ENCODE results near the gene ERC1. TPM values are rescaled to one million over a fixed set of nuclear protein-coding genes. Genes with fewer than 3 reads are reported as not detected.

ERC1 gene
- total and polyA plus RNA-seq, 12 donors = 6.5 to 67.5 (median 47.5) TPM

GRCh38 chr12:1069846-1070245 is 78.8 kb downstream of the ERC1 start:
- 60 to 78% methylated on average over 2 of the region's 2 CpGs for WGBS, 2 donors
- H3K4me3 ChIP-seq = no peak overlapping the region
- no peak for DNase-seq
- ATAC-seq = no peak
- peaks cover 0 to 23% (median 0%) of the 10 kb centered on the region in 9 donors for H3K4me1 ChIP-seq
- TF ChIP-seq, protein P1, sequence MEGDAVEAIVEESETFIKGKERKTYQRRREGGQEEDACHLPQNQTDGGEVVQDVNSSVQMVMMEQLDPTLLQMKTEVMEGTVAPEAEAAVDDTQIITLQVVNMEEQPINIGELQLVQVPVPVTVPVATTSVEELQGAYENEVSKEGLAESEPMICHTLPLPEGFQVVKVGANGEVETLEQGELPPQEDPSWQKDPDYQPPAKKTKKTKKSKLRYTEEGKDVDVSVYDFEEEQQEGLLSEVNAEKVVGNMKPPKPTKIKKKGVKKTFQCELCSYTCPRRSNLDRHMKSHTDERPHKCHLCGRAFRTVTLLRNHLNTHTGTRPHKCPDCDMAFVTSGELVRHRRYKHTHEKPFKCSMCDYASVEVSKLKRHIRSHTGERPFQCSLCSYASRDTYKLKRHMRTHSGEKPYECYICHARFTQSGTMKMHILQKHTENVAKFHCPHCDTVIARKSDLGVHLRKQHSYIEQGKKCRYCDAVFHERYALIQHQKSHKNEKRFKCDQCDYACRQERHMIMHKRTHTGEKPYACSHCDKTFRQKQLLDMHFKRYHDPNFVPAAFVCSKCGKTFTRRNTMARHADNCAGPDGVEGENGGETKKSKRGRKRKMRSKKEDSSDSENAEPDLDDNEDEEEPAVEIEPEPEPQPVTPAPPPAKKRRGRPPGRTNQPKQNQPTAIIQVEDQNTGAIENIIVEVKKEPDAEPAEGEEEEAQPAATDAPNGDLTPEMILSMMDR (IDR thresholded peaks at IDR 0.05) = no peak
- H3K27ac ChIP-seq = no peak overlapping the region
- H3K36me3 ChIP-seq = peaks cover 0 to under 1% (median 0%) of the 10 kb centered on the region in 9 donors
- intact Hi-C loops (cut with DNase I) = loop anchor here in 2 of 10 donors (10.0 kb wide), 2 partner anchors 65 to 75 kb away; partner anchors contain the start of gene ERC1 (in 1 of the 2)
- no peaks in the 10 kb centered on the region for H3K27me3 ChIP-seq
- H3K9me3 ChIP-seq = peaks cover 0 to 9% (median 3%) of the 10 kb centered on the region in 11 donors

- H3K27me3 ChIP-seq = no peaks in the 10 kb centered on the region
- WGBS, 2 donors = 83 to 84% methylated on average over 3 of the region's 3 CpGs
- intact Hi-C loops (cut with DNase I) = loop anchor here in 1 of 10 donors (10.0 kb wide), 1 partner anchor 76 kb away; the partner anchor contains the start of gene ERC1
- DNase-seq (no peak), ATAC-seq (no peak)
- no peaks in the 10 kb centered on the region for H3K9me3 ChIP-seq
- no peak overlapping the region for H3K27ac ChIP-seq
- no peaks in the 10 kb centered on the region for H3K36me3 ChIP-seq
- H3K4me1 ChIP-seq = peaks cover 0 to 29% (median 5%) of the 10 kb centered on the region in 9 donors
- H3K4me3 ChIP-seq = no peak overlapping the region
- TF ChIP-seq, protein P1 (IDR thresholded peaks at IDR 0.05) = no peak
Measured at GRCh38 chr12:1071182-1071581, 80.2 kb downstream of the ERC1 start.

GRCh38 chr12:1073652-1074051 is 82.6 kb downstream of the ERC1 start:
- H3K9me3 ChIP-seq = no peaks in the 10 kb centered on the region
- no peaks in the 10 kb centered on the region for H3K27me3 ChIP-seq
- 96% methylated on average over 9 of the region's 9 CpGs for WGBS, 2 donors
- TF ChIP-seq, protein P1 (IDR thresholded peaks at IDR 0.05) = no peak
- no peak overlapping the region for H3K27ac ChIP-seq
- intact Hi-C loops (cut with DNase I) = loop anchor here in 1 of 10 donors (10.0 kb wide), 1 partner anchor 79 kb away; the partner anchor contains the start of gene ERC1
- no peaks in the 10 kb centered on the region for H3K36me3 ChIP-seq
- H3K4me3 ChIP-seq = no peak overlapping the region
- ATAC-seq = no peak
- H3K4me1 ChIP-seq = peaks cover 0 to 48% (median 17%) of the 10 kb centered on the region in 9 donors
- DNase-seq = no peak

DNA sequence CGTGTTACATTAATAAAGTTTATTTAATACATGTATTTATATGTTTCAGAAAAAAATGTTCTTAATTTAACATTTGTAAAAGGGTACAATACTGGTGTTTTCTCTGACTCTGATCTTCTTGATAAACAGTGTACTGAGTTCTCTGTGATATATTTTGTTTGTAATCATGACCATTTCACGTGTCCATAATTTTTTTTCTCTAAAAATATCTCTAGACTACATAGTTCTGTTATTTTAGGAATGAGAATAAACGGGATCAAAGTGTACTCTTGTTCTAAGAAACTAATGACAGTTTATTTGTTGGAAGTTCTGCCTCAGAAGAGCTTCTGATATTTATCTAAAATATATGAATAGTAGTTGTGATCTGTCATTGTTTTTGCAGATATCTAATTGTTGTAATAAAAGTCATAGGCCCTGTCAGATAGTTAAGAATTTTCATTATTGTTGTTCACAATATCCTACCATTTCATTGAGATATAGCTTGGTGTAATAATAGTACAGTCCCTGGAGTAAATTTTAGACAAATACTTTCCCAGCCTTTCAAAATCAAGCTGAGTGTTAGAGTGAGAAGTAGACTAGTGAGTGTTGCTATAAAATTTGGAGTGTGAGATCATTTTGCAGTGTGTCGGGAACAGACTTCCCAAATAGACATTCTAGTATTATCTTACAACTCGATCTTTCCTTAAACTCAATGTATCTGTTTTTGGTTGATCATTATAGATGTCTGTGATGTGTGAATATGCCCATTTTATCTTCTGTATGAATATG is 86.2 kb downstream of the ERC1 start:
- WGBS, 2 donors = 46 to 52% methylated on average over 5 of the region's 5 CpGs
- Histone ChIP-seq H3K27ac (peak overlapping the region in 2 of 10 donors; percentile 31 to 36), H3K36me3 (no peaks in the 10 kb centered on the region), H3K4me1 (peaks cover 0 to 27% (median 15%) of the 10 kb centered on the region in 9 donors), H3K4me3 (no peak overlapping the region), H3K9me3 (no peaks in the 10 kb centered on the region), H3K27me3 (no peaks in the 10 kb centered on the region)
- intact Hi-C loops (cut with DNase I) = loop anchor here in 1 of 10 donors (10.0 kb wide), 1 partner anchor 82 kb away; the partner anchor contains the start of gene ERC1
- peak in 1 of 8 donors; percentile 59 for ATAC-seq
- TF ChIP-seq, protein P1 (IDR thresholded peaks at IDR 0.05) = no peak
- DNase-seq = no peak

Data from heart right ventricle (tissue), 16 donors.